HEK293 (cell line): ENCODE results near the gene GAS1.

ENCODE experiments used
- CTCF ChIP-seq: fragments of 450-650 bp; formaldehyde crosslinking; IDR thresholded peaks from 2 replicates; pipeline ENCODE4 v1.5.1; 2016; ENCODE audit warnings: missing biosample characterization, missing genetic modification characterization
- ZNF19 ChIP-seq: fragments of 450-650 bp; formaldehyde crosslinking; IDR thresholded peaks from 2 replicates; pipeline ENCODE4; 2016; ENCODE audit warnings: missing biosample characterization, missing genetic modification characterization, low read depth
- ZNF335 ChIP-seq: fragments of 450-650 bp; formaldehyde crosslinking; conservative IDR thresholded peaks from 2 replicates; pipeline ENCODE4 v1.5.1; 2016; ENCODE audit warnings: missing biosample characterization, missing genetic modification characterization
- ZNF362 ChIP-seq: fragments of 450-650 bp; formaldehyde crosslinking; IDR thresholded peaks from 2 replicates; pipeline ENCODE4 v1.5.1; 2016; ENCODE audit warnings: missing biosample characterization, missing genetic modification characterization
- ZNF521 ChIP-seq: fragments of 450-650 bp; formaldehyde crosslinking; IDR thresholded peaks from 2 replicates; pipeline ENCODE4 v1.5.1; 2017; ENCODE audit warnings: missing biosample characterization, mild to moderate bottlenecking, missing genetic modification characterization
- ZNF549 ChIP-seq: fragments of 450-650 bp; IDR thresholded peaks from 2 replicates; pipeline ENCODE4 v1.5.1; 2018; ENCODE audit warnings: missing biosample characterization, missing genetic modification characterization, mild to moderate bottlenecking, inconsistent platforms, moderate library complexity
- ZNF670 ChIP-seq: fragments of 450-650 bp; formaldehyde crosslinking; IDR thresholded peaks from 2 replicates; pipeline ENCODE4 v1.5.1; 2016; ENCODE audit warnings: missing biosample characterization, missing genetic modification characterization, low read depth
- TF ChIP-seq, protein P1 (sequence below): fragments of 450-650 bp; formaldehyde crosslinking; IDR thresholded peaks from 2 replicates; pipeline ENCODE4 v1.5.1; 2016; ENCODE audit warnings: missing biosample characterization, missing genetic modification characterization
- TF ChIP-seq, protein P2 (sequence below): fragments of 450-650 bp; formaldehyde crosslinking; IDR thresholded peaks from 2 replicates; pipeline ENCODE4 v1.5.1; 2016; ENCODE audit warnings: missing biosample characterization, missing genetic modification characterization, low read depth

- TF ChIP-seq ZNF670 (tag by site-specific recombination) (no peak), ZNF19 (no peak), ZNF521 (tag by site-specific recombination) (no peak), ZNF362 (tag by site-specific recombination) (no peak), CTCF (tag by site-specific recombination) (no peak), ZNF549 (tag by site-specific recombination) (no peak), ZNF335 (tag by site-specific recombination) (no peak)
- TF ChIP-seq, protein P1, sequence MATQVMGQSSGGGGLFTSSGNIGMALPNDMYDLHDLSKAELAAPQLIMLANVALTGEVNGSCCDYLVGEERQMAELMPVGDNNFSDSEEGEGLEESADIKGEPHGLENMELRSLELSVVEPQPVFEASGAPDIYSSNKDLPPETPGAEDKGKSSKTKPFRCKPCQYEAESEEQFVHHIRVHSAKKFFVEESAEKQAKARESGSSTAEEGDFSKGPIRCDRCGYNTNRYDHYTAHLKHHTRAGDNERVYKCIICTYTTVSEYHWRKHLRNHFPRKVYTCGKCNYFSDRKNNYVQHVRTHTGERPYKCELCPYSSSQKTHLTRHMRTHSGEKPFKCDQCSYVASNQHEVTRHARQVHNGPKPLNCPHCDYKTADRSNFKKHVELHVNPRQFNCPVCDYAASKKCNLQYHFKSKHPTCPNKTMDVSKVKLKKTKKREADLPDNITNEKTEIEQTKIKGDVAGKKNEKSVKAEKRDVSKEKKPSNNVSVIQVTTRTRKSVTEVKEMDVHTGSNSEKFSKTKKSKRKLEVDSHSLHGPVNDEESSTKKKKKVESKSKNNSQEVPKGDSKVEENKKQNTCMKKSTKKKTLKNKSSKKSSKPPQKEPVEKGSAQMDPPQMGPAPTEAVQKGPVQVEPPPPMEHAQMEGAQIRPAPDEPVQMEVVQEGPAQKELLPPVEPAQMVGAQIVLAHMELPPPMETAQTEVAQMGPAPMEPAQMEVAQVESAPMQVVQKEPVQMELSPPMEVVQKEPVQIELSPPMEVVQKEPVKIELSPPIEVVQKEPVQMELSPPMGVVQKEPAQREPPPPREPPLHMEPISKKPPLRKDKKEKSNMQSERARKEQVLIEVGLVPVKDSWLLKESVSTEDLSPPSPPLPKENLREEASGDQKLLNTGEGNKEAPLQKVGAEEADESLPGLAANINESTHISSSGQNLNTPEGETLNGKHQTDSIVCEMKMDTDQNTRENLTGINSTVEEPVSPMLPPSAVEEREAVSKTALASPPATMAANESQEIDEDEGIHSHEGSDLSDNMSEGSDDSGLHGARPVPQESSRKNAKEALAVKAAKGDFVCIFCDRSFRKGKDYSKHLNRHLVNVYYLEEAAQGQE (tag by site-specific recombination): no peak
- TF ChIP-seq, protein P2, sequence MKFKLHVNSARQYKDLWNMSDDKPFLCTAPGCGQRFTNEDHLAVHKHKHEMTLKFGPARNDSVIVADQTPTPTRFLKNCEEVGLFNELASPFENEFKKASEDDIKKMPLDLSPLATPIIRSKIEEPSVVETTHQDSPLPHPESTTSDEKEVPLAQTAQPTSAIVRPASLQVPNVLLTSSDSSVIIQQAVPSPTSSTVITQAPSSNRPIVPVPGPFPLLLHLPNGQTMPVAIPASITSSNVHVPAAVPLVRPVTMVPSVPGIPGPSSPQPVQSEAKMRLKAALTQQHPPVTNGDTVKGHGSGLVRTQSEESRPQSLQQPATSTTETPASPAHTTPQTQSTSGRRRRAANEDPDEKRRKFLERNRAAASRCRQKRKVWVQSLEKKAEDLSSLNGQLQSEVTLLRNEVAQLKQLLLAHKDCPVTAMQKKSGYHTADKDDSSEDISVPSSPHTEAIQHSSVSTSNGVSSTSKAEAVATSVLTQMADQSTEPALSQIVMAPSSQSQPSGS (tag by site-specific recombination): no peak
Measured at GRCh38 chr9:86918556-86918955, 28.8 kb downstream of the GAS1 start.
